Measurements from ENCODE around the gene RPL26.

- TF ChIP-seq CTCF (IDR thresholded peaks at IDR 0.05; ENCODE audit: low read length) (no peak), EZH2 (optimal IDR thresholded peaks at IDR 0.05; ENCODE audit: low read depth, low read length) (no peak), EZH2phosphoT487 (IDR thresholded peaks at IDR 0.05; ENCODE audit: low read length) (no peak)
Measured at GRCh38 chr17:8408371-8408770, 25.4 kb upstream of the RPL26 start.
